ENCODE data around the gene RHBDF1.

The RHBDF1 gene

DNA sequence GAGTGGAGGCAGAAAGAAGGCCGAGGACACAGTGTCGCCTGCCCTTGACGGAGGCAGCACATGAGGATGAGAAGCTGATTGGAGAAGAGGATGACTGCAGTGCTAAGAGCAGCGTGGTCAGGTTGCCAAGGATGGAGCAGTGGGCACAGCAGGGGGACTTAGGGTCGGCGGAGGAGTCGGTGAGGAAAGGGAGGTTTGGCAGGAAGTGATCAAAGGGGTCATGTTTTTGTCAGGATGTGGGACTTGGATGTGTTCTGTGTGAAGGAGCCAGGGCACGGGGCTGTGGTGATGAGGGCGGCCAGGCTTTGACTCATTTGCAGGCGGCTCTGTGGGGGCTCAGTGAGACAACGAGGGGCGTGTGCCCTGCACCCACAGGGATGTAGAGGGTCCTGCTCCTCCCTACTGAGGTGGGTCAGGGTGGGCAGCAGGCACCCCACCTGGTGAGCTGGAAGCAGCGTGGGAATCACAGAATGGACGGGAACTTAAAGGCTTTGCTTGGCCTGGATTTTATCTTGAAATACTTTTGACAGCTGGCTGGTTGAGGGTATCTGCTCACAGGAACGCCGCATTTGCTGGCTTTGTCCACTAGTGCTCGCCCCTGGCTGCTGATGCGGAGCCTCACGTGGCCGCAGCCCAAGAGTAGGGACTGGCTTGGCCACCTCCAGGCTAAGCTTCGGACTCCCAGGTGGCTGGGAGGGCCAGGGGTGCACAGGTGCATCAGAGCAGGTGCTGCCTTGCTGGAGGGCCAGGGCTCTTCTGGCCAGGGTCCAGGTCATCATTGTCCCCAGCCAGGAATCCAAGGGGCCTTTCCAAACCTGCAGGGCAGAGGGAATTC lies 11.6 kb upstream of the RHBDF1 start:
- H3K27ac ChIP-seq (ENCODE audit: low read depth, low read length) = peak overlapping the region; percentile 50
- no peak overlapping the region for H2AFZ ChIP-seq (ENCODE audit: low read depth, low read length, severe bottlenecking)
- no peaks in the 10 kb centered on the region for H3K36me3 ChIP-seq (ENCODE audit: low read length)

DNA sequence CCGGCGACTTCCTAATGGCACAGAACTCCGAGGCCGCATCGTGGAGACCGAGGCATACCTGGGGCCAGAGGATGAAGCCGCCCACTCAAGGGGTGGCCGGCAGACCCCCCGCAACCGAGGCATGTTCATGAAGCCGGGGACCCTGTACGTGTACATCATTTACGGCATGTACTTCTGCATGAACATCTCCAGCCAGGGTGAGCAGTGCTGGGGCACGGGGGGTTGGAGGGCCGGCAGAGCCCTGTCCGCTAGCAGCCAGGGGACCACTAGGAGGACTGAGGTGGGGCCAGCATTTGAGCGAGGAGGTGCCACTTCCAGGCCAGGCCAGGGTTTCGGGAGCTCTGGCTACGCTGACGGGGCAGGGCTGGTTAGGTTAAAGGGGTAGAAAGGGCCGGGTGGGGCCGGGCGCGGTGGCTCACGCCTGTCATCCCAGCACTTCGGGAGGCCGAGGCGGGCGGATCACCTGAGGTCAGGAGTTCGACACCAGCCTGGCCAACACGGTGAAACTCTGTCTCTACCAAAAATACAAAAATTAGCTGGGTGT lies 10.7 kb upstream of the RHBDF1 start:
- Histone ChIP-seq H2AFZ (ENCODE audit: low read depth, low read length, severe bottlenecking) (no peak overlapping the region), H3K27me3 (ENCODE audit: low read length) (no peaks in the 10 kb centered on the region), H3K9ac (ENCODE audit: low read length) (no peak overlapping the region), H3K9me2 (replicated peaks; ENCODE audit: insufficient read depth, low read length) (no peaks in the 10 kb centered on the region), H3K4me3 (ENCODE audit: insufficient read depth, low read length, poor library complexity, severe bottlenecking) (no peak overlapping the region), H3K9me3 (ENCODE audit: insufficient read depth, low read length) (no peaks in the 10 kb centered on the region), H3K27ac (ENCODE audit: low read depth, low read length) (no peak overlapping the region), H3F3A (ENCODE audit: insufficient read depth) (no peaks in the 10 kb centered on the region), H3K79me2 (ENCODE audit: insufficient read depth, low read length) (no peaks in the 10 kb centered on the region), H3K36me3 (ENCODE audit: low read length) (no peaks in the 10 kb centered on the region), H4K20me1 (ENCODE audit: low read depth, low read length) (no peaks in the 10 kb centered on the region), H3K4me2 (ENCODE audit: low read depth, low read length, poor library complexity, severe bottlenecking) (no peak overlapping the region)
- TF ChIP-seq, protein P1, sequence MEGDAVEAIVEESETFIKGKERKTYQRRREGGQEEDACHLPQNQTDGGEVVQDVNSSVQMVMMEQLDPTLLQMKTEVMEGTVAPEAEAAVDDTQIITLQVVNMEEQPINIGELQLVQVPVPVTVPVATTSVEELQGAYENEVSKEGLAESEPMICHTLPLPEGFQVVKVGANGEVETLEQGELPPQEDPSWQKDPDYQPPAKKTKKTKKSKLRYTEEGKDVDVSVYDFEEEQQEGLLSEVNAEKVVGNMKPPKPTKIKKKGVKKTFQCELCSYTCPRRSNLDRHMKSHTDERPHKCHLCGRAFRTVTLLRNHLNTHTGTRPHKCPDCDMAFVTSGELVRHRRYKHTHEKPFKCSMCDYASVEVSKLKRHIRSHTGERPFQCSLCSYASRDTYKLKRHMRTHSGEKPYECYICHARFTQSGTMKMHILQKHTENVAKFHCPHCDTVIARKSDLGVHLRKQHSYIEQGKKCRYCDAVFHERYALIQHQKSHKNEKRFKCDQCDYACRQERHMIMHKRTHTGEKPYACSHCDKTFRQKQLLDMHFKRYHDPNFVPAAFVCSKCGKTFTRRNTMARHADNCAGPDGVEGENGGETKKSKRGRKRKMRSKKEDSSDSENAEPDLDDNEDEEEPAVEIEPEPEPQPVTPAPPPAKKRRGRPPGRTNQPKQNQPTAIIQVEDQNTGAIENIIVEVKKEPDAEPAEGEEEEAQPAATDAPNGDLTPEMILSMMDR (IDR thresholded peaks at IDR 0.05; ENCODE audit: insufficient read depth, low read length, poor library complexity, severe bottlenecking) = no peak
- no peak for TF ChIP-seq EZH2phosphoT487 (conservative IDR thresholded peaks at IDR 0.05; ENCODE audit: low read length)

More for the DNA sequence above, 11.6 kb upstream of the RHBDF1 start:
- no peaks in the 10 kb centered on the region for H4K20me1 ChIP-seq (ENCODE audit: low read depth, low read length)
- H3K4me2 ChIP-seq (ENCODE audit: low read depth, low read length, poor library complexity, severe bottlenecking) = no peak overlapping the region
- no peak for TF ChIP-seq EZH2phosphoT487 (conservative IDR thresholded peaks at IDR 0.05; ENCODE audit: low read length)
- TF ChIP-seq, protein P1 (IDR thresholded peaks at IDR 0.05; ENCODE audit: insufficient read depth, low read length, poor library complexity, severe bottlenecking) = no peak
- no peaks in the 10 kb centered on the region for H3K27me3 ChIP-seq (ENCODE audit: low read length)
- H3K79me2 ChIP-seq (ENCODE audit: insufficient read depth, low read length) = no peaks in the 10 kb centered on the region
- no peak overlapping the region for H3K4me3 ChIP-seq (ENCODE audit: insufficient read depth, low read length, poor library complexity, severe bottlenecking)
- no peaks in the 10 kb centered on the region for H3K9me2 ChIP-seq (replicated peaks; ENCODE audit: insufficient read depth, low read length)
- no peaks in the 10 kb centered on the region for H3F3A ChIP-seq (ENCODE audit: insufficient read depth)
- H3K9ac ChIP-seq (ENCODE audit: low read length) = no peak overlapping the region
- H3K9me3 ChIP-seq (ENCODE audit: insufficient read depth, low read length) = no peaks in the 10 kb centered on the region

DNA sequence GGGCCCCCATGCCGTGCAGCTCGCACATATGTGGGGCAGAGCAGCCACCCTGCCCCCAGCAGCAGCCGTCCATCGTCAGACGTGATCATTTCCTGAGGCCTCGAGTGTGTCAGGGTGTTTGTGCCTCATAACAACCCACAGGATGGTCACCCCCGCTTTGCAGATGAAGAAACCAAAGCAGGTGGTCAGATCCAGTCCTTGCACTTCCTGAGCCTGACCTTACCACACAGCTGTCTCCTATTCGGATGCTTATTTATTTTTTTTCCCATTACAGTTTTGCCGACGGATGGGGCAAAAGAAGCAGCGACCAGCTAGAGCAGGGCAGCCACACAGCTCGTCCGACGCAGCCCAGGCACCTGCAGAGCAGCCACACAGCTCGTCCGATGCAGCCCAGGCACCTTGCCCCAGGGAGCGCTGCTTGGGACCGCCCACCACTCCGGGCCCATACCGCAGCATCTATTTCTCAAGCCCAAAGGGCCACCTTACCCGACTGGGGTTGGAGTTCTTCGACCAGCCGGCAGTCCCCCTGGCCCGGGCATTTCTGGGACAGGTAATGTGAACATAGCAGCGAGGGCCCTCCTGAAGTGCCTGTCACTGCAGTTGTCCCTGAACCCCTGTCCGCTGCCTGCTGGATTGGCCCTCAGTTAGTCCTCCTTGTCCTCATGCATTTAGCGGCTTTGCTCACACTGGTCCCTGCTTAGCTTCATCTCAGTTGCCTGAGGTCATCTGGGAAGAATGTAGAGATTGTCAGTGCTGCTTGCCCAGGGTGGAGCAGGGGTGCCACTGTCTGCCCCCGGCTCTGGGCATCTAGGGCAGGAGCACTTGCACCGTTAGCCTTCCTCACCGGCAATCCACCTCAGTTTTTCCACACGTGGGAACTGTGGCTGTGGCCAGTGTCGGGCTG lies 7.0 kb upstream of the RHBDF1 start:
- Histone ChIP-seq H3K79me2 (ENCODE audit: insufficient read depth, low read length) (no peaks in the 10 kb centered on the region), H3F3A (ENCODE audit: insufficient read depth) (no peaks in the 10 kb centered on the region), H3K9me3 (ENCODE audit: insufficient read depth, low read length) (no peaks in the 10 kb centered on the region), H3K4me3 (ENCODE audit: insufficient read depth, low read length, poor library complexity, severe bottlenecking) (peak overlapping the region; percentile 66), H3K4me2 (ENCODE audit: low read depth, low read length, poor library complexity, severe bottlenecking) (peak overlapping the region; percentile 59), H3K36me3 (ENCODE audit: low read length) (no peaks in the 10 kb centered on the region), H3K27me3 (ENCODE audit: low read length) (no peaks in the 10 kb centered on the region), H3K27ac (ENCODE audit: low read depth, low read length) (no peak overlapping the region), H3K9ac (ENCODE audit: low read length) (peak overlapping the region; percentile 82), H2AFZ (ENCODE audit: low read depth, low read length, severe bottlenecking) (no peak overlapping the region), H3K9me2 (replicated peaks; ENCODE audit: insufficient read depth, low read length) (no peaks in the 10 kb centered on the region), H4K20me1 (ENCODE audit: low read depth, low read length) (no peaks in the 10 kb centered on the region)
- TF ChIP-seq EZH2phosphoT487 (conservative IDR thresholded peaks at IDR 0.05; ENCODE audit: low read length) = no peak
- TF ChIP-seq, protein P1 (IDR thresholded peaks at IDR 0.05; ENCODE audit: insufficient read depth, low read length, poor library complexity, severe bottlenecking) = no peak

All from SU-DHL-6 (cell line).